GM18505 (cell line): ENCODE data around the gene NFATC3.

Experiments
- ATAC-seq: cut with Tn5 transposase; IDR thresholded peaks from one replicate; pipeline ENCODE4 v1.9.1; 2021; ENCODE audit not compliant: unreplicated experiment
- POLR2A ChIP-seq: IDR thresholded peaks from 4 replicates; pipeline ENCODE4 v1.6.1; 2011; ENCODE audit warnings: borderline replicate concordance; ENCODE audit not compliant: insufficient read depth, insufficient read length; ENCODE audit errors: extremely low read depth

The NFATC3 gene

GRCh38 chr16:68179855-68180254, 94.7 kb downstream of the NFATC3 start:
- ATAC-seq = no peak

GRCh38 chr16:68183046-68183445, 97.9 kb downstream of the NFATC3 start:
- no peak for ATAC-seq
- no peak for TF ChIP-seq POLR2A

More at GRCh38 chr16:68179855-68180254, 94.7 kb downstream of the NFATC3 start:
- no peak for TF ChIP-seq POLR2A

- TF ChIP-seq POLR2A = no peak
- ATAC-seq = no peak
Observed at GRCh38 chr16:68186877-68187276, 101.7 kb downstream of the NFATC3 start.

GRCh38 chr16:68187505-68187904, 102.3 kb downstream of the NFATC3 start:
- TF ChIP-seq POLR2A = no peak
- ATAC-seq = no peak

GRCh38 chr16:68188170-68188569, 103.0 kb downstream of the NFATC3 start:
- no peak for TF ChIP-seq POLR2A
- ATAC-seq = no peak

GRCh38 chr16:68190081-68190480, 104.9 kb downstream of the NFATC3 start:
- ATAC-seq = no peak
- no peak for TF ChIP-seq POLR2A

GRCh38 chr16:68190736-68191510, 105.8 kb downstream of the NFATC3 start:
- no peak for TF ChIP-seq POLR2A
- ATAC-seq = no peak

GRCh38 chr16:68194251-68194650, 109.1 kb downstream of the NFATC3 start:
- no peak for TF ChIP-seq POLR2A
- no peak for ATAC-seq

GRCh38 chr16:68197250-68197649, 112.1 kb downstream of the NFATC3 start:
- no peak for TF ChIP-seq POLR2A
- ATAC-seq = no peak

- TF ChIP-seq POLR2A = no peak
- ATAC-seq = no peak
Observed at GRCh38 chr16:68200088-68200783, 115.1 kb downstream of the NFATC3 start.

- no peak for ATAC-seq
Observed at GRCh38 chr16:68202091-68202519, 116.9 kb downstream of the NFATC3 start.

GRCh38 chr16:68206245-68206644, 121.1 kb downstream of the NFATC3 start:
- no peak for ATAC-seq
- no peak for TF ChIP-seq POLR2A

More at GRCh38 chr16:68202091-68202519, 116.9 kb downstream of the NFATC3 start:
- TF ChIP-seq POLR2A = no peak

GRCh38 chr16:68214726-68215125, 129.6 kb downstream of the NFATC3 start:
- TF ChIP-seq POLR2A = no peak
- ATAC-seq = no peak

GRCh38 chr16:68215302-68215701, 130.1 kb downstream of the NFATC3 start:
- ATAC-seq = no peak
- no peak for TF ChIP-seq POLR2A
